Measurements from ENCODE around the gene ZNF512B.
"Not testable (repeated sequence)": the region's sequence is repeated elsewhere in the genome, so short reads cannot be mapped to it uniquely, and the experiment has no call there.

Gene ZNF512B

GRCh38 chr20:63929473-63929883 is 40.3 kb downstream of the ZNF512B start:
- DNase-seq = not testable (repeated sequence)

- no peak for DNase-seq
Measured at GRCh38 chr20:63929071-63929470, 40.7 kb downstream of the ZNF512B start.

DNA sequence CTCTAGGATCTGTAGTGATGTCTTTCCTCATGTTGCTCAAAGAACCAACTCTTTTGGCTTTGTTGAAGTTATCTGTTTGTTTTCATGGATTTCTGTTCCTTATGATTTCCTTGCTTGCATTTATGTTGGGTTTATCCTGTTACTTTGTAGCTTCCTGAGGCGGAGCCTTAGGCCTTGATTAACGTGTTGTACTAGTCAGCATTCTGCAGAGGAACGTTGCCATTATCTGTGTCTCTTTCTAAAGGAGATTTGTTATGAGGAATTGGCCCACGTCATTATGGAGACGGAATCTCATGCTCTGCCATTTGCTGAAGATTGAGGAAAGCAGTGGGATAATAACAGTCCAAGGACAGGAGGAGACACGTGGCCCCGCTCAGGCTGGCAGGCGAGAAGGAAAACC is 43.4 kb downstream of the ZNF512B start:
- no peak for DNase-seq

- no peak for DNase-seq
Measured at GRCh38 chr20:63924241-63924640, 45.5 kb downstream of the ZNF512B start.

- no peak for DNase-seq
Measured at GRCh38 chr20:63923651-63924050, 46.1 kb downstream of the ZNF512B start.

GRCh38 chr20:63920226-63920625 is 49.5 kb downstream of the ZNF512B start:
- DNase-seq = no peak

GRCh38 chr20:63919130-63919529 is 50.6 kb downstream of the ZNF512B start:
- DNase-seq = no peak

GRCh38 chr20:63917811-63918210 is 51.9 kb downstream of the ZNF512B start:
- DNase-seq = no peak

GRCh38 chr20:63916371-63916939 is 53.3 kb downstream of the ZNF512B start:
- not testable (repeated sequence) for DNase-seq

GRCh38 chr20:63915471-63915870 is 54.3 kb downstream of the ZNF512B start:
- no peak for DNase-seq

DNA sequence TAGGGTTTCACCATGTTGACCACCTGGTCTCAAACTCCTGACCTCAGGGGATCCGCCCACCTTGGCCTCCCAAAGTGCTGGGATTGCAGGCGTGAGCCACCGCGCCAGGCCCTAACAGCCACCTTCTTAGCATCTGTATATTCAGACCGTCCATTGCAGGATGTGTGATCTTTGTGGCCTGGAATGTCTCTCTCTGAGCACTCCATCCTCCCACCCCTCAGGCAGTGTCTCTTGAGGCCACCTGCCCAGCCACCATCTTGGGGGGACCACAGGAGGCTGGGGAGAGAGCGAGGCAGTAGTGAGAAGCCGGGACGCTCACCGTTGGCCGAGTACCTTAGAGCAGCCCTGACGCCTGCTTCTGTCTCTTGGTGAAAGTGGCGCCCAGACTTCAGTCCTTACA is 56.0 kb downstream of the ZNF512B start:
- DNase-seq = no peak

DNA sequence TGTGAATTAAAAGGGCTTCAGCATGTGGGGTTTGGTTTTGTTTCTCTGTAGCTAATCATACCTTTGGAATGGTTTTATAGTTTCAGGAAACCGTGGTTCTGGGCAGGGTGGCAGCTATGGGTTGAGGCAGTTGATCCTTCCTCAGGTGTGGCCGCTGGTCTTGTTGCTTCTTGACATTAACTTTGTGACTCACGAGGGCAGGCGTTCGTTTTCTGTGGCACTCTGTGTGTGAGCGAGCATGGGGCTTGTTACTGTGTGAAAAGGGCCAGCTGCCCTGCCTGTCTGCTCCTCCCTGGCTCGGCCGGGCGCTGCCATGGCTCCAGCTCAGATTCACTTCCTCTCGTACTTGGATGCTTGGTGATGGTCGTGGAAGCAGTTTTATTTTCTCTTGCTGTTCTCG is 58.6 kb downstream of the ZNF512B start:
- DNase-seq = no peak

DNA sequence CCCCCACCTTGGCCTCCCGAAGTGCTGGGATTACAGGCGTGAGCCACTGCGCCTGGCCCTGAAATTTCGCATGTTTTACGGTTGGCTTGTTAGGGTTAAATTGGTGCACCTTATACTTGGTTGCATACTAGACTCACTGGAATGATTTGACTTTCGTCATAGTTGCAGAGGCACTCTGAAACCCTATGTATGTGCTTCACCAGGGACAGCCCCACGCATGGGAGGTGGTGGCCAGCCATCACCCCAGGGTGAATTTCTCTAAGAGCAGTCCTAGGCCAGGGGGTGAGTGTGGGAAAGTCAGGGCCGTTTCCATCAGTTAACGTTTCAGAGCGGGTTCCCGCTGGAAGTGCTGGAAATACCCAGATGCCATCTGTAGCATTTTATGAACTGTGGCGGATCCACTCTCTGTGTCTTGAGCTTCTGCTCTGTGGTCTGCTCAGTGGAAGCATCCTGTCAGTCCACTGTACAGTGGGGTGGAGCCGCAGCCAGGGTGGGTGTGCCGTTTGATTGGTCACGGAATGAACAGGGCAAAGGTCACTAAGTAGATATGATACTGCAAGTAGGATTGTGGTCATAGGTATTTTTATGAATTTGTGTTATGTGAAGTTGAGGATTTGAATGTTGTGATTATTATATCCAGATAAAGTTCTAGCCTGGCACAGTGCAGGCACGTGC is 61.6 kb downstream of the ZNF512B start:
- no peak for DNase-seq

Measured in NCI-H524 (cell line).